Stimulated activated CD4-positive, alpha-beta T cell treated with anti-CD3 and anti-CD28 coated beads, Interleukin-15, amount 100 ng/mL, for 48 hours (primary cell): Measurements from ENCODE around the gene SLC25A4.

ENCODE experiments used
- DNase-seq, 2 donors: peaks; one replicate each; pipeline ENCODE4 v3.0.0-alpha.2; 2020; ENCODE audit warnings: low read depth in 2 of 2

The SLC25A4 gene

DNA sequence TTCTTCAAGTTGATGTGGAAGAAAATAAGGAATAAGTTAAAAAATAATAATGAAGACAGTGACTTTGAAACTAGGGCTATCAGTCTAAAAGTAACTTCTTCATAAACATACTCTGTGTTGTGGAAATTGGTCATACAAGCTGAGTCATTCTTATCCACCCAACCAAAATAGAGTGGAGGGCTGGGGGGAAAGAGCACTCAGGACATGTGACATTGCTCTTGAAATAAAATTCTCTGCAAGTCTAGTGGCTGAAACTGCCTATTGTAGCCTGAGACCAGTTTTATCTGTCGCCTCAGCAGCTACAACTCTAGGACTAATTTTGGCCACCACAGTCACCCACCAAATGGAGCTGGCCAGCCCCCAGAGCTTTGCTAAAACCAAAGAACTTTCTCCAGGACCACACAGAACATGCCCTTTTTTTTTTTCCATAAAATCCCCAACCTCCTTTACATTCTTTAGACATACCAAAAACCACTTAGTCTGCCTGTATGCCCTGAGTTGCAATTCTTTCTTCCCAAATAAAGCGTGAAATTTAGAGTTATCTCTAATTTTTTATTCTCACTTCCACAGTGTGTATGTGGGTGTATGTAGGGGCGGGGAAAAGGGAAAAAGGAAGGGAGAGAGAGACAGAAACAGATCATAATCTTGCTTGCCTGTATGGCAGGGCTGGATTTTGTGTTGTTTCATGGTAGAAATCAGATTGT, 23.0 kb upstream of the SLC25A4 start:
- DNase-seq, result no peak

DNA sequence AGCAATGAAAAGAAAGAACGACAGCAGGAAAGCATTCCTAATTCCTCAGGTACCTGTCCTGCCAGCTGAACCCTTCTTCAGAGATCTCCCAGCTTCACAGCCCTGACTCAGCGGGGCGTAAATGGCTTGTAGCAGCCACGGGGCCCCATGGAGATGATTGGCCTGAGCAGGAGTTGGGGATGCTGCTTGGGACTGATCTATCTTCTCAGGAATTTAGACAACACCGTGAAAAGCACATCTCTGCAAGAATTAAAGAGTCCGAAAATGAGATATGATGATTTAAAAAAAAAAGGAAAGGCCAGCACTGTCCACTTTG, 22.5 kb upstream of the SLC25A4 start:
- no peak for DNase-seq

DNA sequence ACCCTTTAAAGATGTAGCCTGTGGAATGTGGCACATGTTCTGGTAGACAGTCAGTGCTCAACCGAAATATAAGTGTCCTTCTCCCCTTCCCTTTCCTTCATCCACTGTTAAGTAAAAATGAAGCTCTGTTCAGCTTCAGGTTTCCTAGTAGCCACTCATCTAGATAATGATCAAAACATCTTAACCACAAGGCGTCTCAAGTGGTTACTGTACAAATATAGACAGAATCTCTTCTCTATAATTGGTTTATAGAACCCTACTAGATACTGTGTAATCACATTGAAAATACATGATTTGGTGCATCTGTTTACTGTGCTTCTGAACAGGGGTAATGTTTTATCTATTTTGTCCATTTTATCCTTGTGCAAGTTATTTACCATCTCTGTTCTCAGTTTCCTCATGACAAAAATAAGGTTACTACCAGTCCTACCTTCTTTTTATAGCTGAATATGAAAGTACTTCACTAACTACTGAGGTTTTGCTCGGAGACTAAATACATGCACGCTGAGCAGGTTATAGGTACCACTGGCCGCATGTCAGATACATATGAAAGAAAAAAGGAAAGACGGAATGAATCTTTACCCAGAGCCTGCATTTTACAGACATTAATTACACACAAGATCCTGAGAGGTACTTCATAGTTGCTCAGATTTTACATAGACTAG, 20.3 kb upstream of the SLC25A4 start:
- DNase-seq, result no peak

DNA sequence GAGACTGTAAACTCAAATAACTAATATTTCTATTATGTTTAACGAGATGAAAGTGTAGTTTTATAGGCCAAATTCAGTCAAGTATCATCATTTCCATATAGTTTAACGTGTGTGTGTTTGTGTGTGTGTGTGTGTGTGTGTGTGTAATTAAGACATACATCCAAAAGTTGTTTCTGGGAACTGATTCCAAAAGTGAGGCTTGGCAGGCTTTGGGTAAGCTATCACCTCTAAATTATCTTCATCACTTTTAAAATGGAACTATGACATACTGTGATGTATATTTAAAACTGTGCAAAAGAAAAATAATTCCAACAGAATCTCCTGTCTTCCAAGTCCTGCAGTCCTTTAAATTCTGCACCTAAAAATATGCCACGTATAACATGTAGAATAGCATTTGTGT, 19.1 kb upstream of the SLC25A4 start:
- DNase-seq, result no peak

DNA sequence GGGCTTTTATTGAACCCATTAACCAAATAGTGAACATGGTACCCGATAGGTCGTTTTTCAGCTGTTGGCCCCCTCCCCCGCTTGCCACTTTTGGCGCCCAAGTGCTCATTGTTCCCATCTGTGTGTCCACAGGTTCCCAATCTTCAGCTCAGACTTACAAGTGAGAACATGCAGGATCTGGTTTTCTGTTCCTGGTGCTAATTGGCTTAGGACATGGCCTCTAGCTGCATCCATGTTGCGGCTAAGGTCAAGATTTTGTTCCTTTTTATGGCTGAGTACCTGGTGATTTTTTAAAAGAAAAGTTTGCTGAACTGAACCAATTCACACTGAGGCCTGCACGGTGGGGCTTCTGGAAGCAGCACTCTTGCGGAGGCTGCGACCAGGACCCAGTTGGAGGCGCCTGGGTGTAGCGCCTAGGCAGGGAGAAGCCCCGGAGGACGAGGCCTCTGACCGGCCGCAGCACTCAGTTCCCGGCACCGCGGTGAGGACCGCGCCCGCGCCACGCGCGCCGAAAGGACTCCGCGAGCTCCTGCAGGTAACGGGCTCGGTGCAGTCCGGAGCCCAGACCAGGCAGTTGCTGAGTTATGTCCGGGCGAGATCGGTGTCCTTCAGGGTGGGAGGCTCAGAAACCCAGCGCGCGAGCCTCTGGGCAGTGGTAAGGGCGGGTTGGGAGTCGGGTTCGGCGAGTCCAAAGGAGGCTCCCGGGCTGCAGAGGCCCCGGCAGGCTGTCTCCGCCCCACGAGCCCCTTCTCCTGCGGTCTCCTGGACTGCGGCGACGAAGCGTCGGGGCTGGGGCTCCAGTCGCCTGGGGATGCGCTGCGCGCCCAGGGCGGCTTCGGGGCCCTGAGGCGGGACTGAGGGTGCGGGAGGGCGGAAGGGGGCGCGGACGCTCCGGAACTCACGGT, 15.8 kb upstream of the SLC25A4 start:
- DNase-seq, result no peak

DNA sequence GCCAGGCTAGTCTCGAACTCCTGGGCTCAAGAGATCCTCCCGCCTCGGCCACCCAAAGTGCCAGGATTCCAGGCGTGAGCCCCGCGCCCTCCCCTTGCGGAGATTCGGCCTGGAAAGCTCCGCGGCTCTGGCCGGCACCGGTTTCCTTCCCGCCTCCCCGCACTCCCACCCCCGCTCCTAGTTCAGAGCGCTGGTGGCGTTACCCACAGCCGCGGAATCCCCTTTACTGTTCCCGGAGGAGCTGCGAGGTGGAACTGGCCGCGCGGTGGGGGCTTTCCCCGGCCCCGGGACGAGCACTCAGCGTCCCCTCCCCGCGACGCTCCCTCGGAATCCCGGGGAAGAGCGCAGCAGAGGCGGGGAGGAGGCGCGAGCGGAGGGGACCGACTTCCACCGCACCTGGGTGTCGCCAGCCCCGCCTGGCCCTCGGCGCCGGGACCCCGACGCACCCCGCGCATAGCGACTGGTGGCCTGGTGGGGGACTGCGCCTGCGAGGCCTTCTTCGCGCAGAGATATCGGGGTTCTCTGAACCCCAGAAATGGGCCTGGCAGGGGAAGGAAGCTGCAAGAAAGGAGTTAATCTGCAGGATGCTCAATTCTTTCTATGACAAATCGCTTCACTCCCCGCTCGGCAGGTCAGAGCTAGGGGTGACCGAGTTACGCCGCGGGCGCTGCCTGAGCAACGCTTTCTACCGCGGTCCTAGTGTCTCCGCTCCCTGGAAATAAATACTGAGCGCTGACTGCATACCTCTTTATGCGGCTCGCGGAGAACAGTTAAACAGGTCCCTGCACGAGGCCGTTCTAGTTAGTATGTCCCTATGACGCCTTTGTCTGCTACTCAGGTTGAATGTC, 14.6 kb upstream of the SLC25A4 start:
- no peak for DNase-seq

DNA sequence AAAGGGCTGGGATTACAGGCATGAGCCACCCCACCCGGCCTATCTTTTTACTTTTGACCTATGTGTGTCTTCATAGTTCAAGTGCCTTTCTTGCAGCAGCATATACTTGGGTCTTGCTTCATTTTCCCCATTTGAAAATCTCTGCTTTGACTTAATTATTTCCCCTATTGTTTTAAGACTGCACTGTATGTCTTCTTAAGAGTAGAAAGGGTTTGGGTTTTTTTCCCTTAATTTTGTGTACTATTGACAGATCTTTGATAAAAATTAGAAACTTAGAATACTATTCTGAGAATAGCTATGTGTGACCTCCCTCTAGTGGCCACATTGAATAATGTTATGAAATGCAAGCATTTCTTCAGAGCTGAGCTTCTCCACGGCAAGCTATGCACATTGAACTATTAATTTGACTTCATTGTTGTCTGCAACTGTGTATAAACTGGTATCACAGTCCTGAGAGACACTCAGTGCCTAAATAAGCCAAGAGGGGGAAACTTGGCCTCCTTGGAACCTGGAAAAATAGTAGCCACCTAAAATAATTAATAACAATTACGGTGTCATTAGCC, 8.7 kb upstream of the SLC25A4 start:
- DNase-seq, result no peak

DNA sequence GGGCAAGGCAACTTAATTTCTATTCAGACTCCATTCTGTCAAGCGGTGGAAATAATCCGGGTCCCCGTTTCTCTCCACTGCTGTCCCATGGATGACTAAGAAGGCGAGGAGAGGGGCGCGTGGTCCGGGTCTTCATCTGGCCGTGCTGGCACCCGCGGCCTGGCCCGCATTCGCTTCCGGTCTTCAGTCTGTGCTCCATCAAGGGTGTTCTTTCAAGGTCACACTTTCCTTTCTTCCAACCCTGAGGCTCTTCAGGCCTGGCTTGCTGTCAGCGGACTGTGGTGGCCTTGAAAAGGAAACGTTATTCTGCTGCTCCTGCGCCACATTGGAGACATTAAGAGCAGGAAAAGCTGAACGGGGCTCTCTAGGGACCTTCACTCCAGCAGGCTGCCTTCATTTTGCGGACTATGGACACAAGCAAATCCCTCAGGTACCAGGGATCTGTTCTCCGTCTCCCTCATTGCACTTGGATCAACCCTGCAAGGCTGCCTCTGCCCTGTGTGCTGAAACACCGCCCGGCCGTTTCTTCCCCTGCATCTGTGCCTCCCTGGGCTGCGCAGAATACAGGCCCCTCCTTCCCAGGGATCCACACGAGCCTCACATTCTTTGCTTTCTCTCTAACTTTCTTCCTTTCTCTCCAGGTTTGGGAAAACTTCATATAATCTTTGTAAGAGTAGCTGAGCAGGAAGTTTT, 5.7 kb upstream of the SLC25A4 start:
- no peak for DNase-seq

DNA sequence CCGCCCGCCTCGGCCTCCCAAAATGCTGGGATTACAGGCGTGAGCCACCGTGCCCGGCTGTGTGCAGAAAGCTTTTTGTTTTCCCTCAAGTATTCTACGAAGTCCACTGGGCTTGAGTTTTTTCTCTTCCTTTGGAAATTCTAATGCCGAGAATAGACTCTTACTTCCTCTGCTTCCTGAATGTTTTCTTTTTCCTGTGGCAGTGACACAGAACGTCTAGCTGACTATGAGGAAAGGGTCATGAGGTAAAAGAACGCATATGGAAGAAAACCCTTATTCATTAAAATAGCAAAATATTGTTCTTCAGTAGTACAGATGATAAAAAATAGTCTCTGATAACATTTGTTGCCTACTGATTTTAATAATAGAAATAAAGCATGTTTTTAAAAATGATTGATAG, 4.9 kb upstream of the SLC25A4 start:
- DNase-seq, result no peak

DNA sequence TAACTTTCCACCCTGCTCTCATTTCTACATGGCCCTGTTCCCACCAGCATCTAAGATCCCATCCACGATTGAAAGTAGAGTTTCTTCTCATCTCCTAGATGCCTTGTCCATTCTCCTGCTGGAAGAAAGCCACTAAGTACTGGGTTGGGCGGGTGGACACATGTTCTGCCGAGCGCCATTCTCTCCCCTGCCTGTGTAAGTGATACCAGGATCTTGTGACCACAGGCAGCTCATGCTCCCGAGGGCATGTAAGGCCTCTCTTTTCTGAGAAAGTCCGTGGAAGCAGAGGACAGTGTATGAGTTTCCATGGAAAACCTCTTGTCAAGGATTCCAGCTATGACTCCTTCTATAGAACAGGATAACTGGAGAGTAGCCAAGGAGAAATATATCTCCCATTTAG, 3.3 kb upstream of the SLC25A4 start:
- no peak for DNase-seq

DNA sequence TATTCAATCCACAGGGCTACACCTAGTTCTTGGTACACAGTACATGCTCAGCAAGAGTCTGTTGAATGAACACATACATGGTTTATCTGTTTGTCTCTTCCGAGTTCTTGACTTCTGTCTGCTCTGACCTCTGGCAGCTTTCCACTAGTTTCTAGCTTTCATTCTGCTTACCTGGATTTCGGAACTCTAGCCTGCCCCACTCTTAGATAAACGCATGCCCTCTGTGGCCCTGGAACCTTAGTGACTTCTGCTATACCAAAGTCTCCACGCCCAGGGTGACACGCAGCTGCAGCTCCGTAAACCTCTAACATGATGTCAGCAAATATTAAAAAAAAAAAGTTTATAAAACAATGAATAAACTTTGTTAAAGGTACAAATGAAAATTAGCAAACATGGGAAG, 1.3 kb upstream of the SLC25A4 start:
- no peak for DNase-seq

DNA sequence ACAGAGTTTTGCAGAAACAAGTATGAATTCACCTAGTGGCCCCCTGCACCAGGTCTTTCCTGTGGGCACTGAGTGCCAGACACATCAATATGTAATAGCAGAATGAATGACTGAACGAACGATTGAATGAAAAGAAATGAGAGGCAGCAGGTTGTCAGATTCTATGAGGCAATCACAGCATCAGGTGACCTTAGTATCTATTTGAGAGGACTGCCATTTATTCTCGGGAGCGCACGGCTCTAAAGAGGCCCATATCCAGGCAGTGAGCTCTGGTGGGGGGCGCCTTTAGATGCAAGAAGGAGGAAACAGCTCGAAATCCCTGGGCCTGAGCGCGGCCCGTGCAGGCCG, 528 bp upstream of the SLC25A4 start:
- no peak for DNase-seq

DNA sequence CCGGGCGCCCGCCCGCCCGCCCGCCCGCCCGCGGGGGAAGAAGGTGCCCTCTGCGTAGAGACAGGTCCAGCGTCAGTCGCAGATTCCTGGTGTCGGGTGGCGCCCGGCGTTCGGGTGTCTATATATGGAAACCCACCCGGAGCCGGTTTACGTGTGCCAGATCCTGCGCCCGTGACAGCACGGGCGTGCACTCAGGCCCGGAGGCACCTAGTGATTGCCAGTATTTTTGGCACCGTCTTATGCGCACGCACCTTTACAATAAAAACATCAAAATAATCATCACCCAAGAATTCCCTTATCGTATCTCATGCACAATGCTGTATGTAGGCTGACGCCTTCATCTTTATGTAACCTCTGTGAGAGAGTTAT, 519 bp downstream of the SLC25A4 start:
- DNase-seq, result no peak

DNA sequence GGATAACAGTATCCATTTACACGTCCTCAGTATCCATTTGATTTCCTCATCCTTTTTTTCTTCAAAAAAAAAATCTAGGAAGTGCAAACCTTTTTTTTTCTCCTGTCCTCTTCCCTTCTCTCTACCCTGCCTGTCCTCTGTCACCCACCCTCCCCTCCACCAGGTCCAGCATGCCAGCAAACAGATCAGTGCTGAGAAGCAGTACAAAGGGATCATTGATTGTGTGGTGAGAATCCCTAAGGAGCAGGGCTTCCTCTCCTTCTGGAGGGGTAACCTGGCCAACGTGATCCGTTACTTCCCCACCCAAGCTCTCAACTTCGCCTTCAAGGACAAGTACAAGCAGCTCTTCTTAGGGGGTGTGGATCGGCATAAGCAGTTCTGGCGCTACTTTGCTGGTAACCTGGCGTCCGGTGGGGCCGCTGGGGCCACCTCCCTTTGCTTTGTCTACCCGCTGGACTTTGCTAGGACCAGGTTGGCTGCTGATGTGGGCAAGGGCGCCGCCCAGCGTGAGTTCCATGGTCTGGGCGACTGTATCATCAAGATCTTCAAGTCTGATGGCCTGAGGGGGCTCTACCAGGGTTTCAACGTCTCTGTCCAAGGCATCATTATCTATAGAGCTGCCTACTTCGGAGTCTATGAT, 1.7 kb downstream of the SLC25A4 start:
- no peak for DNase-seq

DNA sequence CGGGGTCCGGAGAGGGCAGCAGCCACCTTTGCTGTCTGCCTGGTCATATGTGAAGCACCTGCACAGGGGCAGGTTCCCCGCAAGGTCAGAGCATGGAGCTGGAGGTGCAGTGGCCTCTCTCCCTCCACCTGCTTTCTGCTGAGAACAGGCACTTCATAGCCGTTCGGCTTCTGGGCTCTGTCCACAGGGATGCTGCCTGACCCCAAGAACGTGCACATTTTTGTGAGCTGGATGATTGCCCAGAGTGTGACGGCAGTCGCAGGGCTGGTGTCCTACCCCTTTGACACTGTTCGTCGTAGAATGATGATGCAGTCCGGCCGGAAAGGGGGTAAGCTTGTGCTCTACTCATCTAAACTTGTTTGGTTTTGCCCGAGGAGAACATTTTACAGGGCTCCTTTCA, 2.5 kb downstream of the SLC25A4 start:
- no peak for DNase-seq

DNA sequence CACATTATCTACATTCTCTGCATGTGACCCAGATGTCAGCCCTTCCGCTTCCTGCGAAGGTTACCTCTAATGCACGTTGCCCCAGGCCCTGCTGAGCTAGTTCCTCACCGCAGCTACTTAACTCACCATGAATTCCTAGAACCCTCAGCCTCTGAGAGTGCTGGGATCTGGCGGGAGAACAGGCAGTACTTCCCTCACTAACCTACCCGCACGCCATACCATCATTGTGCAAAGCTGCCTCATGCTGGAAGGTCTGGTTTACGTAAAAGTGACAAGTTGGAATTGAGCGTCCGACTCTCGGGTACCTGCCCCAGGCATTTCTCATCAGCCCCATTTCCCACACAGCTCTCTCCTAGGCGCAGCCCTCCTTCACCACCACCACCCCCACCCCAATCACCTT, 6.3 kb downstream of the SLC25A4 start:
- no peak for DNase-seq

DNA sequence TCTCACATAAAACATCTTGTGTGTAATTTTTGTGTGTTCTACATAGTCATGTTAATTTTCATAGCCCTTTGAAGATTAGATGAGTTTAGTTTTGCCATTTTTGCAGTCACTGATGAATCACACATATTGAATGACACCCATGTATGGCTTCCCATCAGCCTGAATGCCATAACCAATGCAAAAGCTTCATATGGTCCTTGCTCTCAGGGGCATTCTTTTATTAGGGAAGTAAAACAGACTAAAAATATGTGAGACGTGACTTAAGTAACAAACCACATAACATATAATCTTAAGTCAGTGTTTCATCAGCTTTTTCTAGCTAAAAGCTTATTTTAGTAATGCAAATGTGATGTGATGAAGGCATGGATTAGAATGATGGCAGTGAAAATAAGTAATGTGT, 8.2 kb downstream of the SLC25A4 start:
- no peak for DNase-seq

DNA sequence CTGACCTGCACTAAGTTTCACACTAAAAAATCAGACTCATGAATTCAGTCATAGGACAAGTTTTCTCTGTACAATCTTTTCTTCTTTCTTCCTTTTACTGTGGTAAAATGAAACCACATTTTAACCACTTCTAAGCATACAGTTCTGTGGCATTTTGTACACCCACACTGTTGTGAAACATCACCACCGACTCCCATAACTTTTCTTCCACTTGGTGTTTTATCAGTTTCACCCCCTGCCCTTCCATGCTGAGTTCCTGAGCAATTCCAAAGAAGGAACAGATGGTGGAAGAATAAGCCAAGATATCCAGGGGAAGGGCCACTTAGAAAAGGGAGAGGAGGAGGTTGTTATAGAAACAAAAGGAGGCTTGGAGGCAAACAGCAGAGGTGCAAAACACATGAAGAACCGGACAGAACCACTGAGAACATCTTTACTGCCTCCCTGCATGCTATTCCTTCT, 22.6 kb downstream of the SLC25A4 start:
- no peak for DNase-seq

DNA sequence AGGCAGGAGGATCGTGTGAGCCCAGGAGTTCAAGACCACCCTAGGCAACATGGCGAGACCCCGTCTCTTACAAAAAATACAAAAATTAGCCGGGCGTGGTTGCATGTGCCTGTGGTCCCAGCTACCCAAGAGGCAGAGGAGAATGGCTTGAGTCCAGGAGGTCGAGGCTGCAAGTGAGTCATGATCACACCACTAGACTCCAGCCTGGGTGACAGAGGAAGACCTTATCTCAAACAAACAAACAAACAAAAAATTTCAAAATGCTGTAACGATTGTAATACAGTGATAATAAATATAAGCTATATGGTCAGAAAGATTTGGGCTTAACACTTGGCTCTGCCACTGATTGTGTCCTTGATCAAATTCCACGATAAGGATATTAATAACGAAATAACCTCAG, 24.2 kb downstream of the SLC25A4 start:
- no peak for DNase-seq

DNA sequence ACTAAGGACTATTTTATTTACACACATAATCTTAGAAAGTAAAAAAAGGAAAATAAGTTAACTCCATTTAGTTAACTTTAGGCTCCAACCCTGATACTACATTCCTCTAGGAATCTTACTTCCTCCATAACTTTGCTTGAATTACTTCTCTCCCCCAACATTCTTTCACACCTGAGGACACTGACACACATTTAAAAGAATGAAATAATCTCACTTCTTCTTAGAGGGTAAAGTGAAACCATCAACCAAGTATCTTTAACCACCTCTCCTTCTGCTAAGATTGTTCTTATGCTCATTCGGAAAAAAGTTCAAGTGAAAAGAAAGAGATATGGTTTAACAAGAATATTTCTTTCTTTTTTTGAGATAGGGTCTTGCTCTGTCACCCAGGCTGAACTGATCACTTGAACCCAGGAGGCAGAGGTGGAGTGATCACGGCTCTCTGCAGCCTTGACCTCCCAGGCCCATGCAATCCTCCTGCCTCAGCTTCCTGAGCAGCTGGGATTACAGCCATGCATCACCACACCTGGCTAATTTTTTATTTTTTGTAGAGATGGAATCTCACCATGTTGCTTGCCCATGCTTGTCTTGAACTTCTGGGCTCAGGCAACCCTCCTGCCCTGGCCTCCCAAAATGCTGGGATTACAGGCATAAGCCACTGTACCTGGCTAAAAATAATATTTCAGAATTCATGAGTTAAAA, 28.5 kb downstream of the SLC25A4 start:
- no peak for DNase-seq
